ENCODE measurements around the gene KRTAP3-3. TPM values are rescaled to one million over a fixed set of nuclear protein-coding genes. Genes with fewer than 3 reads are reported as not detected.

The KRTAP3-3 gene
- total and polyA plus RNA-seq, 2 of the 8 experiments (the other 6 are each of a cell fraction or from before 2014, with no cell fraction given), result not detected

GRCh38 chr17:41009936-41010335 is 16.0 kb upstream of the KRTAP3-3 start:
- H3K9me3 ChIP-seq (ENCODE audit: insufficient read depth in 2 of 2, low read depth in 1 of 2, low read length in 1 of 2), result no peaks in the 10 kb centered on the region
- H4K8ac ChIP-seq (ENCODE audit: extremely low read depth, insufficient read depth, low read length), result no peak overlapping the region
- no peak overlapping the region for H2AFZ ChIP-seq (ENCODE audit: low read length)
- no peak overlapping the region for H2BK15ac ChIP-seq (ENCODE audit: low read length)
- H4K91ac ChIP-seq (replicated peaks; ENCODE audit: insufficient read length, low read length), result no peak overlapping the region
- H3K23ac ChIP-seq (ENCODE audit: insufficient read length), result no peak overlapping the region
- H3K4me2 ChIP-seq (ENCODE audit: insufficient read depth in 1 of 2, low read depth in 2 of 2, low read length in 2 of 2), result no peak overlapping the region
- no peak overlapping the region for H3K4ac ChIP-seq (replicated peaks; ENCODE audit: insufficient read length, low read depth, low read length)
- POLR2A ChIA-PET (ENCODE audit: partially characterized antibody), result no interaction called here
- H3K36me3 ChIP-seq (ENCODE audit: control insufficient read depth in 2 of 4, insufficient read depth in 4 of 4, low read length in 3 of 4), result no peaks in the 10 kb centered on the region
- H2BK20ac ChIP-seq (ENCODE audit: low read length), result no peak overlapping the region
- no peak overlapping the region for H2BK12ac ChIP-seq (ENCODE audit: low read depth, low read length)
- H3K4me1 ChIP-seq (replicated peaks in 1 of 4; ENCODE audit: control insufficient read depth in 3 of 4, insufficient read depth in 4 of 4, low read length in 3 of 4), result peaks cover 0 to 10% (median 6%) of the 10 kb centered on the region in 4 experiments; a peak in 6 of 7 replicates
- H3K9ac ChIP-seq (replicated peaks in 1 of 4; ENCODE audit: extremely low read depth in 1 of 4, low read depth in 3 of 4, low read length in 3 of 4), result no peak overlapping the region
- FAIRE-seq (no peak), DNase-seq (ENCODE audit: low read depth in 1 of 2, low spot score in 2 of 2) (no peak)
- H3K79me1 ChIP-seq (ENCODE audit: low read depth, low read length), result no peaks in the 10 kb centered on the region
- CTCF ChIA-PET (ENCODE audit: partially characterized antibody), result interaction anchor here (1.1 kb wide), 1 partner anchor 19 kb away, joined by 5 read pairs; no protein-coding TSS in a partner anchor
- H3K79me2 ChIP-seq (ENCODE audit: control insufficient read depth in 1 of 2, insufficient read depth in 2 of 2, low read length in 2 of 2), result no peaks in the 10 kb centered on the region
- no peak for TF ChIP-seq SP4 (IDR thresholded peaks at IDR 0.05; ENCODE audit: low read length)
- TF ChIP-seq SUZ12 (IDR thresholded peaks at IDR 0.05; ENCODE audit: low read length), result no peak
- no peak for TF ChIP-seq YY1 (IDR thresholded peaks at IDR 0.05; ENCODE audit: low read depth, low read length)
- TF ChIP-seq SIX5 (IDR thresholded peaks at IDR 0.05; ENCODE audit: low read depth, low read length), result no peak
- H2BK5ac ChIP-seq (ENCODE audit: low read depth, low read length), result no peak overlapping the region
- no peaks in the 10 kb centered on the region for H3K23me2 ChIP-seq (ENCODE audit: low read depth, low read length)
- no peak overlapping the region for H3K18ac ChIP-seq (ENCODE audit: extremely low read depth, low read length)
- H3K4me3 ChIP-seq (ENCODE audit: extremely low read depth in 1 of 4, insufficient read depth in 2 of 4, low read depth in 3 of 4, low read length in 4 of 4), result no peak overlapping the region
- no peaks in the 10 kb centered on the region for H3K27me3 ChIP-seq (replicated peaks in 1 of 4; ENCODE audit: control insufficient read depth in 3 of 4, extremely low read depth in 1 of 4, insufficient read depth in 3 of 4, low read length in 3 of 4)
- no peak overlapping the region for H2AK5ac ChIP-seq (ENCODE audit: low read depth, low read length)
- no peak overlapping the region for H3K56ac ChIP-seq (replicated peaks; ENCODE audit: insufficient read length, low read depth, low read length)
- H4K20me1 ChIP-seq (replicated peaks in 1 of 2; ENCODE audit: control insufficient read depth in 1 of 2, insufficient read depth in 2 of 2, low read length in 2 of 2), result no peaks in the 10 kb centered on the region
- no peak overlapping the region for H4K5ac ChIP-seq (ENCODE audit: insufficient read length, low read depth, low read length)
- H3K27ac ChIP-seq (ENCODE audit: low read depth, low read length), result no peak overlapping the region
- H2BK120ac ChIP-seq (replicated peaks; ENCODE audit: low read depth, low read length), result no peak overlapping the region
- WGBS, 2 experiments (ENCODE audit: extremely low coverage in 1 of 2, insufficient coverage in 1 of 2, insufficient read length in 1 of 2, insufficient replicate concordance in 2 of 2, low coverage in 1 of 2, low lambda C conversion rate in 2 of 2, missing lambda C conversion rate in 1 of 2), result 90% methylated on average over 1 of the region's 1 CpG; no CpG with 5 or more reads in 1 of the 2 experiments
- H3K14ac ChIP-seq (ENCODE audit: insufficient read length), result no peak overlapping the region
